NK-92 treated with Interleukin-12 subunit alpha and Interleukin-12 subunit beta, amount 100 ng/mL, for 24 hours (cell line): ENCODE data around the gene GLI3.

Source experiments
- DNase-seq: peaks from one replicate; lab custom pipeline; 2025; lab: John Stamatoyannopoulos, UW

GLI3 gene

DNA sequence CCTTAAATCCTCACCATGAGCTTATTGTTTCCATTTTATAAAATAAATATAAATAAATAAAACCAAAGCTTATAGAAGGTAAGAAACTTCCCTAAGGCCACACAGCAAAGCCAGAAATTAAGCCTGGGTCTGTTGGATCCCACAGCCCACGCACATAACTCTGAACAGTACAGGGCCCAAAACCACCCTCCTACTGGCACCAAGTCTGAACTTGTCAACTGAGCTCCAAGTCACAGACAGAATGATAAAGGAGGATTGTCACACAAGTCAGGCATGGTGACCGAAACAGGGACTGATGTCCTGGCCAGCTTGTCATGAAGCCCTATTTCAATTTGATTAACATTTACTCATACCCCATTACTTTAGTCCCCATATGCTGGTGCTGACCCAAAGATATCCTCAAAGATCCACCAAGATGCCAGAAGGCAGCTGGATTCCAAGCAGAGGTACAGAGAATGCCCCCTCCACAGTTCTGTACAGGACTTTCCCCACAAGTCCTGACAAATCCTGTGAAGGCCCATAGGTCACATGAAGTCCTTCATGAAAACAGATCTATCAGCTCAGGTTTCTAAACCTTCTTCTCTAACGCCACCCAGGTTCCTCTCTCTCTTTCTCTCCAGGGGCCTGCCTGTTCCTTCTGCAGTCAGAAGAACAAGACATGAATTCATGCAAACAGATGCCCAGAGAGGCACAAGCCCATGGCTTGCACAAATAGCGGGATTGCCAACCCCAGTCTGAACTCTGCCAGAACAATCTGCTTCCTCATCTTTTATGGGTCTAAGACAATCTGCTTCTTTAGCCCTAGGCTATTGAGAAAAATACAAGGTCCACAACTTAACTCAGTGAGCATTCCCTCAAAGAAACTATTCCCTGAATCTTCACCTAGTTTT lies 60.9 kb downstream of the GLI3 start:
- no peak for DNase-seq

GRCh38 chr7:42174391-42174912 lies 62.6 kb downstream of the GLI3 start:
- DNase-seq = no peak

DNA sequence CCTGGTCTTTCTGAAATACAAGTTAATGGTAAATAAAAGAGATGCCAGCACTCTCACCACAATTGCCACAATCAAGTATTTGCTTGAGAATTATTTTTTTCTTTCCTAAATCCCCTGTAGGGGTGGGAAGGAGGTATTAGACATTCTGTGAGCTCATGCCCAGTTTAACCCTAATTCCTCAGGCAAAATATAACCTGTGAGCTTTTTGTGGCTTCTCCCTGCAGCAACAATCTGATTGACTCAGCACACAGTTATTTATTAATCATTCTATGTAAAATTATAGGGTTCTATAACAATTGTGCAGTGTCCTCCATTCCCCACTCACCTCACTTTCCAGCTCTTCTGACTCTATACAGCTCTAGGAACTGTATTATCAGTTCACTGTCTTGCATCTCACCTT lies 66.3 kb downstream of the GLI3 start:
- no peak for DNase-seq

DNA sequence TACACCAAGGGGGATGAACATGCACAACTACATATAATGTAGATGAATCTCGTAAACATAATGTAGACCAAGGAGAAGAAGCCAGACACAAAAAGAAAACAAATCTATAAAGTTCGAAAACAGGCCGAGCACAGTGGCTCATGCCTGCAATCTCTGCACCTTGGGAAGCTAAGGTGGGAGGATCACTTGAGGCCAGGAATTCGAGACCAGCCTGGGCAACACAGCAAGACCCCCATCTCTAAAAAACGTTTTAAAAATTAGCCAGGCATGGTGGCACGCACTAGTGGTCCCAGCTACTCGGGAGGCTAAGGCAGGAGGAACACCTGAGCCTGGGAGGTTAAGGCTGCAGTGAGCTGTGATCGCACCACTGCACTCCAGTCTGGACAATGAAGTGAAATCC lies 68.5 kb downstream of the GLI3 start:
- no peak for DNase-seq

DNA sequence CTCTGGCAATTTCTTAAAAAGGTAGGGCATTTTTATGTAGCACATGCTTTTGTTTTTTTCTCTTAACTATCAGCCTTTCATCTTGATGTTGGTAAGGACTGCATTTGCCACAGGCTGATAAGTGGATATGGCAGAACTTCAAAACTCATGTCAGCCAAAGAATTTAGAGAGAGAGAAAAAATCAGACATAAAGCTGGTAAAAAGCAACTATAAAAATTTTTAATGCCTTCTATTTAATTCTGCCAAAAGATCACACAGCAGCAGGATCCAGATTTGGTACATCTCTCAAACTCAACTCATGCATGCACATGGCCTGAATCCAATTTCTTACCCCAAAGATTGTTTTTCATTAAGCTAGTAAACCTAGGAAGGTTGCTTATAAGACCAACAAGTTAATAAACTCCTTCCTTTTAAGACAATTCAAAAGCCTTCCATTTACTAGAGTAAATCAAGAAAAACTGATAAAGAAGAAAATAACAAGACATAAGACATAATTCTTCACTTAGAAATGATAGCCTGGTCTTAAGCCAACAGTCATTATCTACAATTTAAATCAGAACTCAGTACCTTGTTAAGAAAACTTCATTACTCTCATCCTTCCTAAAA lies 69.3 kb downstream of the GLI3 start:
- no peak for DNase-seq

- DNase-seq = no peak
Measured at GRCh38 chr7:42167206-42167605, 69.8 kb downstream of the GLI3 start.

DNA sequence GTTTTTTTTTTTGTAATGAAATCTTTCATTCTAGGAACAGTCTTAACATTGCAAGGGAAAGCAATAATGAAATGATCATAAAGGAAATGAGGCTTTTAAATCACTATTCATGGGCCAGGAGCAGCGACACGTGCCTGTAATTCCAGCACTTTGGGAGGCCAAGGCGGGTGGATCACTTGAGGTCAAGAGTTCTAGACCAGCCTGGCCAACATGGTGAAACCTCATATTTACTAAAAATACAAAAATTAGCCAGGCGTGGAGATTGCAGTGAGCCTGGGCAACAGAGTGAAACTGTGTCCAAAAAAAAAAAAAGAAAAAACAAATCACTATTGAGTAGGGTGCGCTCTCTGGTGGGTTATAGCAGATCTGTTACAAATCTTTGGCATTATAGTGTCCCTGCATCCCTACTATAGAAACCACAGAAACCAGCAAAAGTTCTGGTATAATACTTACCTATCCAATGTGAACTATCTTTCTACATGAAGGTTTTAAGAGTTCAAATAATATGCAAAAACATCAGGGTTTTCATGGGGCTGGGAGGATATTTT lies 72.1 kb downstream of the GLI3 start:
- DNase-seq = no peak

DNA sequence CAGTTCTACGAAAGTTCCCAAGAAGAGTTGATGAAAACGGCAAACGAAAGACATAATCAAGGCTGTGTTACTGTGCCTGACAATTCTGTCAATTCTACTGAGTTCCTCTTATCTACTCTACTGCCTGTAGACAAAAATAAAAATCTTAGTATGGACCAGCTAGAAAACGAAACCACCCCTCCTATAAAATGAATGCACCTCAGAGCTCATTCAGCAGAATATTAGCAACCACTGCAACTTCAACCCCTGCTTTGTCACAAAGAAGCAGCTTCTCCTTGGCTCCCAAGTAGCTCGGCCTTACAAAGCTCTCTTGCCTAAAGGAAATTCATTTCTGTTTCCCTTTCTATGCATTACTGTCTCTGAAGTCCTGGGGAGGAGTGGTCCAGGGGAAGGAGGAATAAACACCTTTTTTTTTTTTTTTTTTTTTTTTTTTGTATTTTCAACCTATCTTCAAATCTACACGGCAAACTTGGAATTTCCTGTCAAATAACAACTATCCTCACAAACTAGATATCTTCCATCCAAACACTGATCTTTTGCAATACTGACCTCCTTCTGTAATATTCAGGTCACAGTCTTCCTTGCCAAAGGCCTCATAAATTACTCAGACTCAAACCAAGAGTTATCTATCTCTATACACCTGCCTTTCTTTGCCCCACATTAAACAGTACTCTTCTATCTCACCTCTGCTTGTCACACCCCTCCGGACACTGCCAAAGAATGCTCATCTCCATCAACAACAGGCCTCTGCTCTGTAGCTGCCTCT lies 74.3 kb downstream of the GLI3 start:
- DNase-seq = no peak

GRCh38 chr7:42161719-42162118 lies 75.3 kb downstream of the GLI3 start:
- DNase-seq = no peak

GRCh38 chr7:42161110-42161509 lies 75.9 kb downstream of the GLI3 start:
- no peak for DNase-seq

GRCh38 chr7:42159130-42159529 lies 77.9 kb downstream of the GLI3 start:
- no peak for DNase-seq

- DNase-seq = no peak
Measured at GRCh38 chr7:42156967-42157721, 79.9 kb downstream of the GLI3 start.

GRCh38 chr7:42156291-42156865 lies 80.6 kb downstream of the GLI3 start:
- no peak for DNase-seq

DNA sequence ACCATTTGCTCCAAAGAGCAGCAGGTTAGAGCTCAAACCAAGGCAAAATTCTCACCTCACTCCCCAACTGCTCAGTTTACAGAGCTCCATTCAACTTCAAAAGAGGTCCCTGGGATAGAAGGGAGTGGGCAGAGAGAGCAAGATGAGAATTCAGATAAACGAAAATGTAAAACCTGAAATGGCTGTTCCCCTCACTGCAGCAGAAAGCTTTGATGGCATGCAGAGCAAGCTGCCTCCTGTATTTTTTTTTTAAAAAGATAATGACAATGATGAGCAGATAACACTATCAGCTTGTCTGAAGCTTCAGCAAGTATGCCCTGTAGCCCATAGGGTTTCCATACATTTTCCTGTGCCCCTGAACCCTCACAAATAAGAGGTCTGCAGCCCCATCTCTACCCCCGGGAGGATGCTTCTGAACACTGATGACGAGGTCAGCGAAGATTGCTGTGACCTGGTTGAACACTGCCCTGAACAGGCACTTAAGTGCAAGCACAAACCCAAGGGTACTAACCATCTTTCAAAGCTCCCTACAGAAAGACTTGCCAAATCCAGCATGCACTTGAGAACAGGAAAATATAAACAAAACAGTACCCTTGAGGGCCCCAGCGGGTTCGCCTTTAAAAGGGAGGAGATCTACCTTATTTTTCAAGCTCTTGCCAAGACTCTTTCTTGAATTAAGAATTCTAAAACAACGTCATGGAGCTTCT lies 81.3 kb downstream of the GLI3 start:
- no peak for DNase-seq

- DNase-seq = no peak
Measured at GRCh38 chr7:42154173-42154572, 82.8 kb downstream of the GLI3 start.

GRCh38 chr7:42152329-42153205 lies 84.4 kb downstream of the GLI3 start:
- DNase-seq = no peak

DNA sequence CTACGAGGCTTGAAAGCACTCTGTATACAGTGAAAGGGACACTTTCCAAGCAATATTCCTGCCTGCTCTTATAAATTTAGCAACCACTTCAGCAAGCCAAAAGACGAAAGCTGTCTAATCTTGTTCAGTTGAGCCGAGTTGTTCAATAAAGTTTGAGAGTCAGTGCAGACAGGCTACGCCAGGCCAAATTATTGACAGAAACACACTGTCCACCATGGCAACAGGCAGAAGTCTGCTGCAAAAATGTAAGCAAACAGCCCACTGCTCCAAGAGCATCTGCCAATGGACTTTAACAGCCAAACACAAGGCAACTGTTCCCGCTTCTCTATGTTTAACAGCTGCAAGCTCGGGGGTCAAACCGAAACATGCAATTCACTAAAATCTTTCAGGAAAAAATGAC lies 85.7 kb downstream of the GLI3 start:
- DNase-seq = no peak

GRCh38 chr7:42145539-42145938 lies 91.5 kb downstream of the GLI3 start:
- no peak for DNase-seq

- DNase-seq = no peak
Measured at GRCh38 chr7:42144604-42145003, 92.4 kb downstream of the GLI3 start.
